Fibroblast of upper back skin (primary cell): ENCODE measurements around the gene SPATA19.
"Not testable (repeated sequence)": the region's sequence is repeated elsewhere in the genome, so short reads cannot be mapped to it uniquely, and the experiment has no call there.

Experiments used
- DNase-seq: peaks from one replicate; pipeline ENCODE4 v3.0.0-alpha.2; 2013

Gene SPATA19, protein sequence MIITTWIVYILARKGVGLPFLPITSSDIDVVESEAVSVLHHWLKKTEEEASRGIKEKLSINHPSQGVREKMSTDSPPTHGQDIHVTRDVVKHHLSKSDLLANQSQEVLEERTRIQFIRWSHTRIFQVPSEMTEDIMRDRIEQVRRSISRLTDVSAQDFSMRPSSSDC

GRCh38 chr11:133845413-133845812, at the start of gene SPATA19:
TSS of gene SPATA19 (minus strand) at chr11:133845513. CDS start at chr11:133845446, 67 bp downstream.
- no peak for DNase-seq

DNA sequence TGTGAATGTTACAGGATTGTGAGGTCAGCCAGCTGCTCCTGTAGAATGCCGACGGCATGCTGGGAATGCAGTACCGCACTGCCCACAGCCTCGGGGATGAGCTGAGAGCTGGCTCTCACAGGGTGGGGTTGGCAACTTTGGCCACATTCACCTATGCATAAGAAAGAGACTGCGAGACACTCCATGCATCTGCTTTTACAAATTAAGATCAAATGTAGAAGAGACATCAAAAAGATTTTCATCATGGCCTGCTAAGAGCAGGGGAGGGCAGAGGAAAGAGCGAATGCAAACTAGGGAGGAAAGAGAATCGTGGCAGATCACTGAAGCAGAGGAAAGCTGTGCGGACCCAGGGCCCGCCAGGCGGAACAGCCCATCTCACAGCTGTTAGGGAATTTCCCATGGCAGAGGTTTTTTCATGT, 49.8 kb upstream of the SPATA19 start:
- DNase-seq, result no peak

- no peak for DNase-seq
These were observed 48.1 kb upstream of the SPATA19 start for GRCh38 chr11:133893381-133893780.

- DNase-seq, result no peak
These were observed 47.5 kb upstream of the SPATA19 start for GRCh38 chr11:133892584-133893380.

- DNase-seq, result no peak
These were observed 46.8 kb upstream of the SPATA19 start for GRCh38 chr11:133892126-133892525.

GRCh38 chr11:133889893-133890292, 44.6 kb upstream of the SPATA19 start:
- no peak for DNase-seq

DNA sequence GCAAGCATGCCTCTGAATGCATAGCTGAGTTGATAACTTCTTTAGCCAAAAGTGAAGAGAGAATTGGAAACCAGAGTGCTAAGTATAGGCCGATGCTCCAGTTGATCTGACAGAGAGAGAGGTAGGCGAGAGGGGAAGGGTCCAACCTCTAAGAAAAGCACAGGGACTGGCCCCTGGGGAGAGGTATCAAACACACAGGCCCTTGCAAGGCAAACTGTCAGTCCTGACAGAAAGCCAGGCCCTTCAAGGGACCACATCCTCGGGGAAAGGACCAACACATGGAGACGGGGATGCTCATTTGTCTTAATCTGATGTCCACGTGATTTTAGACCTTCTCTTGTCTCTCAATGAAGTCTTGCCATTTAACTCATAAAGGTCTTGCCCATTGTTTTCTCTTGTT, 43.9 kb upstream of the SPATA19 start:
- DNase-seq, result no peak

- no peak for DNase-seq
These were observed 42.5 kb upstream of the SPATA19 start for GRCh38 chr11:133887692-133888332.

DNA sequence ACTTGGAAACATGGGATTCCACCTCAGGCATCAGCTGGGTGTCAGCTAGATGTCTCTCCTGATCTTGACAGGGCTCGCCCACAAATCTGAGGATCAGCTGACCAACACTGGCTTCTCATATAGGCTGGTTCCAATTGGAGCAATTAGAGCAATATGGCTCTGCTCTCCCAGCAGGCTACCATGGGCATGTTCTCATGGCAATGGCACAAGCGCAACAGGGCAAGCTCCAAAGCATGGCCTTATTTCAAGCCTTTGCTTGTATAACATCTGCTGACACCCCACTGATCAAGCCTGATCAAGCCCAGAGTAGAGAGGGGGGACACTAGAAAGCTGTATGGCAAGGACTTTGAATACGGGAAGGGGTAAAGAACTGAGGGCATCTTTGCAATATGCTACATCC, 40.7 kb upstream of the SPATA19 start:
- no peak for DNase-seq

DNA sequence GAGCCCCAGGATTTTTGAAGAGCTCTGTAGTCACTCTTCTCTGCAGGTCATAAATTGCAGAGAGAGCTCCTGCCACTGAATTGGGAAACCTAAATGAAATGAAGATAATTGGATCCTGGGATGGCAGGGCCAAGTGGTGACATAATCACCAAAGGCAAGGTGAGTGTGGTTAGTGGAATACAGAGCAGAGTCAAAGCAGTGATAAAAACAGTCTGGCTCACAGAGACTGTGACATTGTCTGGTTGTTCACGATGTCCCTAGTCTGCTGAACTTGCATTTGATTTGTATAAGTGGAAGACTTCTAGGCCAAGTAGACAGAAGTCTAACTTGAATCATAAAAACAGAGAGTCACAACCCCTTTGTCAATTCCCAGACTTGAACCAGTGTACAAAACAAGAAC, 26.8 kb upstream of the SPATA19 start:
- DNase-seq, result no peak

DNA sequence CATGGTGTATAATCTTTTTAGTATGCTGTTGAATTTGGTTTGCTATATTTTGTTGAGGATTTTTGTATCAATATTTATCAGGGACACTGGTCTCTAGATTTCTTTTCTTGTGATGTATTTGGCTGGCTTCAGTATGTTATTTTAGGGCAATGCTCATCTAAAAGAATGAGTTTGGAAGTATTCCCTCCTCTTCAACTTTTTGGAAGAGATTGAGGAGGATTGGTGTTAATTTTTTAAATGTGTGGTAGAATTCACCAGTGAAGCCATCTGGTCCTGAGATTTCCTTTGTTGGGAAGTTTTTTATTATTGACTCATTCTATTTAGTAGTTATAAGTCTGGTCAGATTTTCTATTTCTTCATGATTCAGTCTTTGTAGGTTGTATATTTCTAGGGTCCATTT, 22.1 kb upstream of the SPATA19 start:
- no peak for DNase-seq

DNA sequence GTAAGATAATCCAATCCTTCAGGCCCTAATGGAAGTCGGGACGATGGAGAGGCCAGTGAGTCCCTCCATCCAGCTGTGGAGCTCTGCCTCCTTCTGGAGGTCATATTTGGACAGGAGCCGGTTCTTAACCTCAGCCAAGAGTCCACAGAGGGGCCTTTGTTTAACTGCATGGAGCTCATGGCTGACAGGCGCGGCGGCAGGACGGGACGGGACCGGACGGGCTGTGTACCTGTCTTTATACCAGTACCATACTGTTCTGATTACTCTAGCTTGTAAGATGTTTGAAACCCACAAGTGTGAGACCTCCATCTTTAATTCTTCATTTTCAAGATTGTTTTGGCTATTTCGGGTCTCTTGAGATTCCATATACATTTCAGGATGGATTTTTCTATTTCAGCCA, 20.2 kb upstream of the SPATA19 start:
- no peak for DNase-seq

DNA sequence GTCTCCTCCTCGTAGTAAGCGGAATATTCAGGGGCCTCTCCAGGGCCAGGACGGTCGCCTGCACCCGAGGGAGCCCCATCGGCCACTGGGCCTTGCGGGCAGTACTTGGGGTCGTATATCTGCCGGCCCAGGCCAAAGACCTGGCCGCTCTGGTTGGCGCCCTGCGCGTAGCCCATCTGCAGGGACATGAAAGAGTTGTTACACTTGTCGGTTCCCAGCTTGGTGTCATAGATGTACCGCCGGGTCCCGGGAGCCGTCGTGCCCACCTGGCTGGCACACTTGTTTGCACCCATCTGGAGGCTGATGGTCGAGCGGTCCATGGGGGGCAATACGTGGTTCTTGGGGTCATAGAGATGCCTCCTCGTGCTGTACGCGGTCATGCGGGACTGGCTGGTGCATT, 19.4 kb upstream of the SPATA19 start:
- DNase-seq, result no peak

GRCh38 chr11:133860151-133860550, 14.8 kb upstream of the SPATA19 start:
- DNase-seq, result no peak

DNA sequence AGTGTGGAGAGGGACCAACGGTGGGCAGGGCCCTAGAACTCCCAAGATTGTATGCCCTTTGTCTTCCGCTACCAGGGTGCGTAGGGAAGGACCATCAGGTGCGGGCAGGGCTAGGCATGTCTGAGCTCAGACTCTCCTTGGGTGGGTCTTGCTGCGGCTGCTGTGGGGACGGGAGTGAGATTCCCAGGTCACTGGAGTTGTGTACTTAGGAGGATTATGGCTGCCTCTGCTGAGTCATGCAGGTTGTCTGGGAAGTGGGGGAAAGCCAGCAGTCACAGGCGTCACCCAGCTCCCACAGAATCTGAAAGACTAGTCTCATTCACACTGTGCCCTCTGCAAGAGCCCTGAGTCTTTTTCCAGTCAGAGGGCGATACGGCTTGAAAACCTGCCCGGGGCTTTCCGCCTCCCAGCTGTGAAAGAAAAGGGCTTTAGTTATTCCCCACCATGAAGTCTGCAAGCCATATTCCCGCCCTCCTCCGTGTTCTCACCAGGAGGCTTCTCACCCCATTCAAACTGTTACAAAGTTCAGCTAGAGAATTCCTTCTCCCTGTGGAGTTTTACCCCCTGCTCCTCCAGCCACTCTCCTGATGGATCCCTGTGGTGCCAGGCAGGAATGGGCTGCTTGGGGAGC, 9.1 kb upstream of the SPATA19 start:
- DNase-seq, result not testable (repeated sequence)

DNA sequence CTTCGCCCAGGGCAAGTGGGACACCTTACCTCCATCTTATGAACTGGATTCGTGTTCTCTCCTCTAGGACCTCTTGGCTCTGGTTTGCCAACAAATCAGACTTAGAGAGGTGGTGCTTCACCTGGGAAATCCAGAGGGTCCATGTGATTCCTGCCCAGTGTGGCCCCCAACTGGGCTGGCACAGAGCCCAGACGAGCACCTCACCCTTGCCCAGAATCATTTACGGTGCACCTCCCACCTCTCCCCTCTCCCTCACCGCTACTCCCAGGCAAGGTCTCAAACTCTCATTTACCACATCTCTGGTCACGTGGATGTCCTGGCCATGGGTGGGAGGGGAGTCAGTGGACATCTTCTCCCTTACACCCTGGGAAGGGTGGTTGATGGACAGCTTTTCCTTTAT, 1.1 kb downstream of the SPATA19 start:
- DNase-seq, result no peak

GRCh38 chr11:133843454-133843987, 1.8 kb downstream of the SPATA19 start:
- no peak for DNase-seq

- no peak for DNase-seq
These were observed 2.6 kb downstream of the SPATA19 start for GRCh38 chr11:133842730-133843129.

GRCh38 chr11:133842053-133842452, 3.3 kb downstream of the SPATA19 start:
- no peak for DNase-seq

DNA sequence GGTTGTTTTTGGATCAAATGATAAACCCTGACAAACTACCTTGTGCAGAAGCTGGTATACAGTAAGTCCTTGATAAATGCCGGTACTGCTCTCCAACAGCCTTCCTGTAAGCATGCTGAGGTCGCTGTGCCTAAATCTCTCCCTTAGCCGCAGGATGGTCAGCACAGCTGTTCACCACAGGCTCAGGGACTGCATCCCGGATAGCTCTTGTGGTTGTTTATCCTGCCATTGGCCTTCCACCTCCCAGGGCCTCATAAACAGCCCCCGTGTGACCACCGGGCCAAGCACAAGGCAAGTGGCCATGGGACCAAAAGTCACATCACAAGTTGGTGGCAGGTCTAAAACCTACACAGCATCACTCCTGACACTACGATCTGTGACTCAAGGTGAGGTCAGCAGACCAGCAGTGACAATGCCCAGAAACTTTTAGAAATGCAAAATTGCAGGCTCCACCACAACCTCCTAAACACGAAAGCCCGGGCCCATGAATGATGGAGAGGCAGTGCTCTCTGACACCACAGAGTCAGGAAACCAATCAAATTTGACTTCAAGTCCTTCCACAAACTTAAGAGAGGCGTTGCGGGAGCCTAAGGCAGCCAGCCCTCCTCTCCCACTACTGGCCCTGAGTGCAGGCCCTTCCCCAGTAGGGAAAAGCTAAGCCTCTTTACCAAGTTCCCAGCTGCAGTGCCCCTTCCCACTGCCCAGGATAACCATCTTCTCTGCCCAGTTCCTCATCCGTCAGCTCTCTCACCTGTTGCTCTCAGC, 3.9 kb downstream of the SPATA19 start:
- DNase-seq, result no peak

DNA sequence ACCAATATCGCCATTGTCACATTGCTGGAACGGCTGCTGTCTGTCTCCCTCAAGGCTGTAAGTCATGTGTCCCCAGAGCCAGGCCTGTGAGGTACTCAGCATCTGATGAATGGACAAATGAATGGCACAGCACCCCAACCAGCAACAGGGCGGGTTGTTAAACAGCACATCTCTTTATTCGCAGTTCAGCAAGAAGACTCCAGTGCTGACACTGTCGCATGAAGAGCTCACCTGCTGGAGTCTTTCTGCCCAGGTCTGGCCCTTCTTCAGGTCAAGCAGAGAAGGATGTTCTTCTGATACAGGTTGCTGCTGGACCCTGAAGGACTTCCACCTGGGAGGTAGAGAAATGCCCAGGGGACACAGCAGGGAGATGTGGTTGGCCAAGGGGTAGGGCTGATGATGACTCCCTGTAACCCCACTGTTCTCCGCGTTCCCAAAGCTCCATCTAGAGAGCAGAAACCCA, 4.8 kb downstream of the SPATA19 start:
- DNase-seq, result no peak
